ENCODE data around the gene GFOD1.

- TF ChIP-seq, protein P1, sequence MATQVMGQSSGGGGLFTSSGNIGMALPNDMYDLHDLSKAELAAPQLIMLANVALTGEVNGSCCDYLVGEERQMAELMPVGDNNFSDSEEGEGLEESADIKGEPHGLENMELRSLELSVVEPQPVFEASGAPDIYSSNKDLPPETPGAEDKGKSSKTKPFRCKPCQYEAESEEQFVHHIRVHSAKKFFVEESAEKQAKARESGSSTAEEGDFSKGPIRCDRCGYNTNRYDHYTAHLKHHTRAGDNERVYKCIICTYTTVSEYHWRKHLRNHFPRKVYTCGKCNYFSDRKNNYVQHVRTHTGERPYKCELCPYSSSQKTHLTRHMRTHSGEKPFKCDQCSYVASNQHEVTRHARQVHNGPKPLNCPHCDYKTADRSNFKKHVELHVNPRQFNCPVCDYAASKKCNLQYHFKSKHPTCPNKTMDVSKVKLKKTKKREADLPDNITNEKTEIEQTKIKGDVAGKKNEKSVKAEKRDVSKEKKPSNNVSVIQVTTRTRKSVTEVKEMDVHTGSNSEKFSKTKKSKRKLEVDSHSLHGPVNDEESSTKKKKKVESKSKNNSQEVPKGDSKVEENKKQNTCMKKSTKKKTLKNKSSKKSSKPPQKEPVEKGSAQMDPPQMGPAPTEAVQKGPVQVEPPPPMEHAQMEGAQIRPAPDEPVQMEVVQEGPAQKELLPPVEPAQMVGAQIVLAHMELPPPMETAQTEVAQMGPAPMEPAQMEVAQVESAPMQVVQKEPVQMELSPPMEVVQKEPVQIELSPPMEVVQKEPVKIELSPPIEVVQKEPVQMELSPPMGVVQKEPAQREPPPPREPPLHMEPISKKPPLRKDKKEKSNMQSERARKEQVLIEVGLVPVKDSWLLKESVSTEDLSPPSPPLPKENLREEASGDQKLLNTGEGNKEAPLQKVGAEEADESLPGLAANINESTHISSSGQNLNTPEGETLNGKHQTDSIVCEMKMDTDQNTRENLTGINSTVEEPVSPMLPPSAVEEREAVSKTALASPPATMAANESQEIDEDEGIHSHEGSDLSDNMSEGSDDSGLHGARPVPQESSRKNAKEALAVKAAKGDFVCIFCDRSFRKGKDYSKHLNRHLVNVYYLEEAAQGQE (IDR thresholded peaks at IDR 0.05; ENCODE audit: low read depth, low read length), result no peak
- TF ChIP-seq, protein P2, sequence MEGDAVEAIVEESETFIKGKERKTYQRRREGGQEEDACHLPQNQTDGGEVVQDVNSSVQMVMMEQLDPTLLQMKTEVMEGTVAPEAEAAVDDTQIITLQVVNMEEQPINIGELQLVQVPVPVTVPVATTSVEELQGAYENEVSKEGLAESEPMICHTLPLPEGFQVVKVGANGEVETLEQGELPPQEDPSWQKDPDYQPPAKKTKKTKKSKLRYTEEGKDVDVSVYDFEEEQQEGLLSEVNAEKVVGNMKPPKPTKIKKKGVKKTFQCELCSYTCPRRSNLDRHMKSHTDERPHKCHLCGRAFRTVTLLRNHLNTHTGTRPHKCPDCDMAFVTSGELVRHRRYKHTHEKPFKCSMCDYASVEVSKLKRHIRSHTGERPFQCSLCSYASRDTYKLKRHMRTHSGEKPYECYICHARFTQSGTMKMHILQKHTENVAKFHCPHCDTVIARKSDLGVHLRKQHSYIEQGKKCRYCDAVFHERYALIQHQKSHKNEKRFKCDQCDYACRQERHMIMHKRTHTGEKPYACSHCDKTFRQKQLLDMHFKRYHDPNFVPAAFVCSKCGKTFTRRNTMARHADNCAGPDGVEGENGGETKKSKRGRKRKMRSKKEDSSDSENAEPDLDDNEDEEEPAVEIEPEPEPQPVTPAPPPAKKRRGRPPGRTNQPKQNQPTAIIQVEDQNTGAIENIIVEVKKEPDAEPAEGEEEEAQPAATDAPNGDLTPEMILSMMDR (IDR thresholded peaks at IDR 0.05), result no peak
Measured at GRCh38 chr6:13484827-13485226, 2.6 kb downstream of the GFOD1 start.
